SK-N-SH (cell line): ENCODE data around the gene PIR. TPM values are rescaled to one million over a fixed set of nuclear protein-coding genes. Genes with fewer than 3 reads are reported as not detected.

ENCODE experiments used
- polyA plus RNA-seq, 3 experiments: library from polyadenylated mRNA; depleted of rRNA; stranded (reverse); fragments of >200 nt; gene quantifications; 2 replicates each; pipeline ENCODE4 v1.2.3, GENCODE V29; 2012

PIR gene
- polyA plus RNA-seq, 1 of the 3 experiments (the other 2 are of a cell fraction), result 12.3 TPM

Other genes with a start within 250 kb of the PIR start
- gene ASB9, start 223.2 kb downstream of the PIR start, polyA plus RNA-seq (2012; rRNA removed), result 2.5 and 3.4 TPM in 2 replicates
- not detected in 2 replicates for gene ASB11, start 177.7 kb downstream of the PIR start, polyA plus RNA-seq (2012; rRNA removed)
- gene PIGA, start 157.8 kb downstream of the PIR start, polyA plus RNA-seq (2012; rRNA removed), result 2.8 and 2.9 TPM in 2 replicates
- gene VEGFD, start 108.9 kb downstream of the PIR start, polyA plus RNA-seq (2012; rRNA removed), result 5.3 and 6.3 TPM in 2 replicates
- gene BMX, start 7.5 kb upstream of the PIR start, polyA plus RNA-seq (2012; rRNA removed), result not detected in 2 replicates
- gene ACE2, start 107.6 kb upstream of the PIR start, polyA plus RNA-seq (2012; rRNA removed), result not detected in 2 replicates
- 0.16 and 0.21 TPM in 2 replicates for gene CLTRN, start 171.5 kb upstream of the PIR start, polyA plus RNA-seq (2012; rRNA removed)
- gene CA5B, start 244.9 kb upstream of the PIR start, polyA plus RNA-seq (2012; rRNA removed), result 4.4 and 8.0 TPM in 2 replicates